B cell (primary cell): ENCODE results near the gene LMNB1. TPM values are rescaled to one million over a fixed set of nuclear protein-coding genes. Genes with fewer than 3 reads are reported as not detected.

Experiments
- ATAC-seq: fragments of 200-7000 bp; cut with Tn5 transposase; one replicate; pipeline ENCODE4 v1.10.0; 2021; ENCODE audit warnings: low read depth, mild to moderate bottlenecking, moderate number of reproducible peaks, moderate library complexity
- CTCF ChIA-PET: fragments of 350-600 bp; sonication (Branson Sonifier 250); formaldehyde crosslinking; loops from one replicate; lab custom pipeline; 2021; ENCODE audit warnings: antibody characterized with exemption, inconsistent platforms; lab: Charles Lee
- POLR2A ChIA-PET: fragments of 350-600 bp; sonication (Branson Sonifier 250); formaldehyde crosslinking; loops from one replicate; lab custom pipeline; 2021; ENCODE audit warnings: antibody characterized with exemption; lab: Charles Lee
- DNase-seq: peaks from one replicate; pipeline ENCODE4 v3.0.0; 2013
- H2AFZ ChIP-seq: 2 replicates; pipeline ENCODE4 v1.6.1; 2012; ENCODE audit warnings: mild to moderate bottlenecking, low read depth, low read length; ENCODE audit not compliant: insufficient read depth, poor library complexity, severe bottlenecking
- H3K27ac ChIP-seq, 2 donors: 1 replicate in 1 of 2; 2 replicates in 1 of 2; pipeline ENCODE4 v1.5.1; 2012 to 2013; ENCODE audit warnings: low read length in 2 of 2, mild to moderate bottlenecking in 2 of 2, moderate library complexity in 1 of 2
- H3K27me3 ChIP-seq, 4 experiments: fragments of 200-600 bp in 1 of 4; sonication (generic) in 1 of 4; replicated peaks in 1 of 4; 1 replicate in 2 of 4; 2 replicates in 2 of 4; pipeline versions ENCODE4 v1.6.1 to v1.7.0; 2013 to 2016; ENCODE audit warnings: low read length in 3 of 4, mild to moderate bottlenecking in 2 of 4, mixed read lengths in 1 of 4, moderate library complexity in 1 of 4; ENCODE audit not compliant: insufficient read depth in 4 of 4, control insufficient read depth in 3 of 4; ENCODE audit errors: control extremely low read depth in 1 of 4
- H3K36me3 ChIP-seq, 2 experiments: replicated peaks in 1 of 2; 1 replicate in 1 of 2; 2 replicates in 1 of 2; pipeline versions ENCODE4 v1.6.1 to v1.7.1; 2013; ENCODE audit warnings: low read length in 1 of 2; ENCODE audit not compliant: insufficient read depth in 2 of 2, control insufficient read depth in 1 of 2; ENCODE audit errors: control extremely low read depth in 1 of 2, extremely low read depth in 1 of 2
- H3K4me1 ChIP-seq, 2 donors: fragments of 200-600 bp in 1 of 2; sonication (generic) in 1 of 2; 1 replicate in 1 of 2; 2 replicates in 1 of 2; pipeline versions ENCODE4 v1.5.1 to v1.6.1; 2013 to 2017; ENCODE audit warnings: low read length in 2 of 2; ENCODE audit not compliant: control insufficient read depth in 2 of 2, insufficient read depth in 2 of 2
- H3K4me2 ChIP-seq: replicated peaks from 2 replicates; pipeline ENCODE3; 2012; ENCODE audit warnings: mild to moderate bottlenecking, low read depth, low read length; ENCODE audit not compliant: poor library complexity, severe bottlenecking
- H3K4me3 ChIP-seq, 5 experiments: fragments of 200-600 bp in 1 of 5; sonication (generic) in 1 of 5; 1 replicate in 3 of 5; 2 replicates in 2 of 5; pipeline versions ENCODE4 v1.5.1 to v1.7.0; 2011 to 2016; ENCODE audit warnings: low read length in 4 of 5, mild to moderate bottlenecking in 4 of 5, low read depth in 2 of 5, control low read depth in 1 of 5, moderate library complexity in 1 of 5; ENCODE audit not compliant: insufficient read depth in 1 of 5; ENCODE audit errors: control extremely low read depth in 1 of 5, extremely low read depth in 1 of 5
- H3K79me2 ChIP-seq: fragments of 200-600 bp; sonication (generic); one replicate; pipeline ENCODE4 v1.6.0; 2016; ENCODE audit warnings: low read length; ENCODE audit not compliant: control insufficient read depth, insufficient read depth
- H3K9ac ChIP-seq: fragments of 200-600 bp; sonication (generic); 2 replicates; pipeline ENCODE4 v1.6.1; 2017; ENCODE audit warnings: mild to moderate bottlenecking, low read length, moderate library complexity
- H3K9me3 ChIP-seq, 3 donors: one replicate each; pipeline versions ENCODE4 v1.6.1 to v1.7.1; 2013; ENCODE audit warnings: low read length in 2 of 3; ENCODE audit not compliant: control insufficient read depth in 2 of 3, insufficient read depth in 1 of 3; ENCODE audit errors: control extremely low read depth in 1 of 3
- H4K20me1 ChIP-seq: 2 replicates; pipeline ENCODE4 v1.6.0; 2012; ENCODE audit warnings: mild to moderate bottlenecking, low read length; ENCODE audit not compliant: insufficient read depth, control insufficient read depth, poor library complexity, severe bottlenecking
- H3K27ac Mint-ChIP-seq: one replicate; pipeline ENCODE4 v1.8.0; 2021; ENCODE audit warnings: mixed read lengths
- H3K27me3 Mint-ChIP-seq: one replicate; pipeline ENCODE4 v1.8.0; 2021; ENCODE audit warnings: mixed read lengths
- H3K4me1 Mint-ChIP-seq: one replicate; pipeline ENCODE4 v1.8.0; 2021; ENCODE audit warnings: mixed read lengths
- H3K4me3 Mint-ChIP-seq: one replicate; pipeline ENCODE4 v1.8.0; 2021; ENCODE audit warnings: mixed read lengths
- H3K9me3 Mint-ChIP-seq: one replicate; pipeline ENCODE4 v1.8.0; 2022; ENCODE audit warnings: mixed read lengths; ENCODE audit not compliant: insufficient read depth
- CTCF ChIP-seq: fragments of 200-600 bp; IDR thresholded peaks from one replicate; pipeline ENCODE4 v1.8.0; 2022; ENCODE audit warnings: antibody characterized with exemption, mild to moderate bottlenecking
- EZH2 ChIP-seq: IDR thresholded peaks from 2 replicates; pipeline ENCODE4 v1.6.1; 2012; ENCODE audit warnings: borderline replicate concordance, low read depth, mild to moderate bottlenecking, moderate library complexity, low read length; ENCODE audit not compliant: insufficient read depth, poor library complexity, severe bottlenecking
- WGBS: methylation state at CpG from one replicate; pipeline ENCODE4 v1.1.5; 2013; ENCODE audit warnings: missing lambda C conversion rate; ENCODE audit not compliant: insufficient coverage; 5-methylcytosine and 5-hydroxymethylcytosine counted together
- intact Hi-C: fragments of 100-400 bp; cut with micrococcal nuclease; formaldehyde crosslinking; loops from one replicate; pipeline ENCODE4 v1.10.0; 2022
- polyA plus RNA-seq: library from polyadenylated mRNA; depleted of rRNA; stranded (reverse); fragments of >200 nt; gene quantifications from 2 replicates; pipeline ENCODE4 v1.2.3, GENCODE V29; 2012
- total RNA-seq, 2 donors: library from RNA; stranded (reverse); fragments of 120-200 nt in 1 of 2; gene quantifications; 1 replicate in 1 of 2; 2 replicates in 1 of 2; pipeline versions ENCODE4 v1.2.3 to v1.2.4, GENCODE V29; 2013 to 2022

The LMNB1 gene
- total and polyA plus RNA-seq, 2 donors (not counting 1 experiment from before 2014, with no cell fraction given), result 10.5 to 25.1 TPM

GRCh38 chr5:126851501-126852011 lies 74.6 kb downstream of the LMNB1 start:
- DNase-seq, result no peak
- no peak overlapping the region for H3K4me3 ChIP-seq

More at GRCh38 chr5:126851501-126852011, 74.6 kb downstream of the LMNB1 start:
- Histone ChIP-seq H3K4me1 (peaks cover 26 to 35% of the 10 kb centered on the region in 2 donors), H3K27me3 (no peaks in the 10 kb centered on the region), H3K36me3 (no peaks in the 10 kb centered on the region), H2AFZ (peak overlapping the region; percentile 66), H4K20me1 (no peaks in the 10 kb centered on the region), H3K27ac (peak overlapping the region; percentile 50 to 76), H3K4me2 (peak overlapping the region; percentile 66), H3K9ac (peak overlapping the region; percentile 35), H3K9me3 (peaks cover 0 to 18% (median 0%) of the 10 kb centered on the region in 3 donors), H3K79me2 (no peaks in the 10 kb centered on the region)
- H3K9me3 Mint-ChIP-seq, result no peaks in the 10 kb centered on the region
- no peaks in the 10 kb centered on the region for H3K27me3 Mint-ChIP-seq
- peak overlapping the region; percentile 96 for H3K27ac Mint-ChIP-seq
- ATAC-seq, result no peak
- intact Hi-C loops, result no loop called here
- CTCF ChIA-PET, result no interaction called here
- TF ChIP-seq EZH2 (no peak), CTCF (no peak)
- peak overlapping the region; percentile 69 for H3K4me3 Mint-ChIP-seq
- H3K4me1 Mint-ChIP-seq, result peaks cover 50% of the 10 kb centered on the region
- WGBS, result 94% methylated on average over 11 of the region's 14 CpGs
- POLR2A ChIA-PET, result no interaction called here
